Measurements from ENCODE around the gene MESD.
A peak's percentile ranks its signal among the peaks of the same experiment; 100 is the strongest.

The MESD gene

DNA sequence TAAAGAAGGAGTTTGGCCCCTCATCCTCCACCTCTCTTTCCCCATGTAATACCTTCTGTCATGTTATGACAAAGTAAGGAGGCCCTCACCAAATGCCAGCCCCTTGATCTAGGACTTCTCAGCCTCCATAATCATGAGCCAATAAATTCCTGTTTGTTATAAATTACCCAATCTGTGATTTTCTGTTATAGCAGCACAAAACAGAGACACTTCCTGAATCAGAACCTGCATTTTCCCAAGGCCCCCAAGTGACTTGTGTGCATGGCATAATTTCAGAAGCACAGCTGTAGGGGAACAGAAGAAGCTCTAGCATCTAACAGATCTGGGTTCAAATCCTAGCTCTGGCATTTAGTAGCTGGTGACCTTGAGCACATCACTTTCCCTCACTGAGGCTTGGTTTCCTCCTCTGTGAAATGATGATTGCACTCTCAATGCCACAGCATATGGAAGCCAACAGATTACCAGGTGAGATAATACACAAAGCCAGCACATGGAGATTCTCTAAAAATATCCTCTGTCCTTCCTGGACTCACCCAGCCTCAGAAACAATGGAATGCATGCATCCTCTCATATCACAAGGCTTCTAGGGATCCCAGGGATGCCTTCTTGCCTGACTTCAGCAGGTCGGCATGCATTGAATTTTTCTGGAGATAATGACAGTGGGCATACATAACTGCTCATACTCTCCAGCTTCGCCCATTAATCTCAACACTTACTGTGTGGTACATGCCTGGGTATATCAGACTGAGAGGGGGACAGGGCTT, 37.4 kb upstream of the MESD start:
- H3K4me1 ChIP-seq (ENCODE audit: control insufficient read depth in 5 of 5, insufficient read depth in 5 of 5, low read length in 5 of 5), result peaks cover 19 to 57% (median 49%) of the 10 kb centered on the region in 5 donors

DNA sequence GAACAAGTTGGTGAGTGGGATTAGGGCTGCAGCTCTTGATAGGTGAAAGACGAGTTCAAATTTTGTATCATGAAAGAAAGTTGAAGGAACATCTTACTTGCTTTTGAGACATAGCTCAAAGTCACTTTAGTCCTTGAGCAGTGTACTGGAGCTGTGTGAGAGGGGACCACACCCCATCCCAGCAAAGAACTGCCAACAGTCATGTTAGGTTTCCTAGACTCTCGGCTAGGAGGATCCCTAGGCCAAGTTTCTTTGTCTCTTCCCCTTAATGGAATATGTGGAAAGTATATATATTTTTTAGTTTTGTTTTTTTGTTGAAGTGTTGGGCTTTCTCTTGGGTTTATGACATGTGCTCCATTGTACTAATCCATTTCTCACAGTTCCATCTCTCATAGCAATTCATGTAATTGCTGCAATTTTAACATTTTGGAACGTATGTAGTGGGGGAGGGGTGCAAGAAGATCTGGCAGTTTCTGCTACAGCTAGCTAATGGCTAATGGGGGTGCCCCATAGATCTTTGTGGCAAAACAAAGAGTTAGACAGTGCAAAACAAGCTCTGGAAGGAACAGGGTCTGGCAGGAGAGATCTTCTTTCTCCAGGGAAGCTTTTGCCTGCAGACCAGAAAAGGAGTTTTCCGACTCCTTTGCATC, 36.2 kb upstream of the MESD start:
- Histone ChIP-seq H3K27ac (ENCODE audit: low read depth, low read length) (peak overlapping the region; percentile 99), H3K27me3 (ENCODE audit: control insufficient read depth in 5 of 5, insufficient read depth in 4 of 5, low read length in 5 of 5) (no peaks in the 10 kb centered on the region), H3K9ac (ENCODE audit: low read length in 5 of 5) (no peak overlapping the region), H3K4me3 (ENCODE audit: low read depth in 1 of 5, low read length in 5 of 5) (no peak overlapping the region), H3K4me1 (ENCODE audit: control insufficient read depth in 5 of 5, insufficient read depth in 5 of 5, low read length in 5 of 5) (peaks cover 19 to 56% (median 48%) of the 10 kb centered on the region in 5 donors), H3K9me3 (ENCODE audit: control insufficient read depth in 5 of 5, low read length in 5 of 5) (peaks cover 0 to 4% (median 0%) of the 10 kb centered on the region in 5 donors), H3K36me3 (ENCODE audit: control insufficient read depth in 5 of 5, insufficient read depth in 5 of 5, low read length in 5 of 5) (no peaks in the 10 kb centered on the region)

More for the DNA sequence above, 37.4 kb upstream of the MESD start:
- Histone ChIP-seq H3K9ac (ENCODE audit: low read length in 5 of 5) (no peak overlapping the region), H3K36me3 (ENCODE audit: control insufficient read depth in 5 of 5, insufficient read depth in 5 of 5, low read length in 5 of 5) (no peaks in the 10 kb centered on the region), H3K27ac (ENCODE audit: low read depth, low read length) (no peak overlapping the region), H3K4me3 (ENCODE audit: low read depth in 1 of 5, low read length in 5 of 5) (no peak overlapping the region), H3K9me3 (ENCODE audit: control insufficient read depth in 5 of 5, low read length in 5 of 5) (peaks cover 0 to 4% (median 0%) of the 10 kb centered on the region in 5 donors), H3K27me3 (ENCODE audit: control insufficient read depth in 5 of 5, insufficient read depth in 4 of 5, low read length in 5 of 5) (no peaks in the 10 kb centered on the region)

DNA sequence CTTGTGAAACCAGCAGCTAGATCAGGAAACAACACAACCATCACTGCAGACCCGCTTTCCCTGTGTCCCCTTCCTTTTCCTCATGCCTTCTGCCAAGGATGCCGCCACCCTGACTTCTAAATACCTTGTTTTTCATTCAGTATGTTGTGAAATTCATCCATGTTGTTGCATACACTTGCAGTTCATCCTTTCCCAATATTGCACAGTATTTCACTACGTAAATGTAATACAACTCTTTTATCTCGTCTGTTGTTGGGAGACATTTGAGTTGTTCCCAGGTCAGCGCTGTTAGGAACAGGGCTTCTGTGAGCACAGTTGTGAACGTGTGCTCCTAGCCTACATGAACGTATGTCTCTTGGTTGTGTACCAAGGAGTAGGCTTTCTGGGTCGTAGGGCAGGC, 35.3 kb upstream of the MESD start:
- peaks cover 0 to 4% (median 0%) of the 10 kb centered on the region in 5 donors for H3K9me3 ChIP-seq (ENCODE audit: control insufficient read depth in 5 of 5, low read length in 5 of 5)
- peak overlapping the region in 2 of 5 donors; percentile 50 to 69 for H3K9ac ChIP-seq (ENCODE audit: low read length in 5 of 5)
- no peaks in the 10 kb centered on the region for H3K36me3 ChIP-seq (ENCODE audit: control insufficient read depth in 5 of 5, insufficient read depth in 5 of 5, low read length in 5 of 5)
- no peak overlapping the region for H3K4me3 ChIP-seq (ENCODE audit: low read depth in 1 of 5, low read length in 5 of 5)
- H3K27ac ChIP-seq (ENCODE audit: low read depth, low read length), result peak overlapping the region; percentile 99
- H3K4me1 ChIP-seq (ENCODE audit: control insufficient read depth in 5 of 5, insufficient read depth in 5 of 5, low read length in 5 of 5), result peaks cover 19 to 54% (median 39%) of the 10 kb centered on the region in 5 donors
- no peaks in the 10 kb centered on the region for H3K27me3 ChIP-seq (ENCODE audit: control insufficient read depth in 5 of 5, insufficient read depth in 4 of 5, low read length in 5 of 5)

DNA sequence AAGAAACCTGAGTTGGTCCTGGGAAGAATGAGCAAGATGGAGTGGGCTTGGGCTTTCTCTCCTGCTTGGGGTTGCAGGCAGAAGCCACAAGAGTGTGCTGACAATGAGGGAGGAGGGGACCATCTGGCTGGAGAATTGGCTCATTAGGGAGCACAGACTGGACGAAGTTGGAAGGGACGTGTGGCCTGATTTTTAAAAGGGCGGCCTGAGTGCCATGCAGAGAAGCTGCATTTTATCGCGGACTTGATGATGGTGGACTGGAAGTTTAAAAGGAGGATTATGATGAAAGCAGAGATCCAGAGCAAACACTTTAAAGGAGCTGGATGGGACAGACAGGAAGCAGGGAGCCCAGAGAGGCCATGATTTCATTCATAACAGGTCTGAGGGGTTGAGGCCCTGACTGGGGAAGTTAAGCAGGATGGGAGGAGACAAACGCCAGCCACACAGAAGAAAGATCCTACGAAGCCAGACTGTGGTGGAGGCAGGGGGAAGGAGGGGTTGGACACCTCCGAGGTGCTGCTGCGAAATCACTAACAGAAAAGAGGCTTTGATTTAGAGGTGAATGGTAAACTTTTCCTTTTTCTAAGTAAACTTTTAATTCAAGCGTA, 34.8 kb upstream of the MESD start:
- H3K4me1 ChIP-seq (ENCODE audit: control insufficient read depth in 5 of 5, insufficient read depth in 5 of 5, low read length in 5 of 5), result peaks cover 19 to 49% (median 33%) of the 10 kb centered on the region in 5 donors
- H3K9ac ChIP-seq (ENCODE audit: low read length in 5 of 5), result peak overlapping the region in 4 of 5 donors; percentile 52 to 81 (median 64)
- peak overlapping the region; percentile 99 for H3K27ac ChIP-seq (ENCODE audit: low read depth, low read length)
- H3K9me3 ChIP-seq (ENCODE audit: control insufficient read depth in 5 of 5, low read length in 5 of 5), result no peaks in the 10 kb centered on the region
- H3K36me3 ChIP-seq (ENCODE audit: control insufficient read depth in 5 of 5, insufficient read depth in 5 of 5, low read length in 5 of 5), result no peaks in the 10 kb centered on the region
- no peaks in the 10 kb centered on the region for H3K27me3 ChIP-seq (ENCODE audit: control insufficient read depth in 5 of 5, insufficient read depth in 4 of 5, low read length in 5 of 5)
- H3K4me3 ChIP-seq (ENCODE audit: low read depth in 1 of 5, low read length in 5 of 5), result peak overlapping the region in 1 of 5 donors; percentile 51

DNA sequence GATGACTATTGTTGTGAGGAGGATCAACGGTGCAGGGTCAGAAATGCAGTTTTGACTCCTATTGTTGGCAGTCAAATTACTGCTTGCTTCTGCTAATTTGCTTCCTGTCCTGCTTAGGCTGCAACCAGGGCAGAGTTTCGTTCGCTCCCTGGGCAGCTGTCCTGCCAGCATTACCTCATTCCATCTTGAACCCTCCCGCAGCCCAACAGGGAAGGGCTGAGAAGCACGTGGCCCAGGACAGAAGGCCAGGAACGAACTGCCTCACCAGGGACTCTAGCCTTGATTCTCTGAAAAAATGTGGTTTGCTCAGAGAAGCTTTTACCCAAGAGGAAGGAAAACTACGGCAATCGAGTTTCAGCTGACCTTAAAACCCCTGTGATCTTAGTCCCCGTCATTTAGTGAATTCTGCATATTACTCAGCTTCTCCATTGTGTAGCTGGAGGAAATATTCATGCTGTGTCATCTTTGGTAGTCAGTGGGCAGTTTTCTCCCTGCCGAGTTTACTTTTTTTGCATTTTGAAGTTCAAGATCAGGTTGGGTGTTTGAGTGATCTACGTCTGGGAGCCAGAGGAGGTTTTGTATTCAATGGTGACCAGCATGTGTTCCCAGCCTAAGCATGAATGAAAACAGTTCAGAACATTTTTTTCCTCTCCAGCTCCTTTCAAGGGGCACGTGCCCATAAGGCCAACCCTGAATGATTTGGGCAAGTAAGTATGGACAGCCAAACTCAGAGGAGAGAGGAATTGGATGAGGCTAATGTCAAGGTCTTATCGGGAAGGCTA, 34.1 kb upstream of the MESD start:
- Histone ChIP-seq H3K9me3 (ENCODE audit: control insufficient read depth in 5 of 5, low read length in 5 of 5) (no peaks in the 10 kb centered on the region), H3K27ac (ENCODE audit: low read depth, low read length) (peak overlapping the region; percentile 99), H3K27me3 (ENCODE audit: control insufficient read depth in 5 of 5, insufficient read depth in 4 of 5, low read length in 5 of 5) (no peaks in the 10 kb centered on the region), H3K4me1 (ENCODE audit: control insufficient read depth in 5 of 5, insufficient read depth in 5 of 5, low read length in 5 of 5) (peaks cover 19 to 47% (median 33%) of the 10 kb centered on the region in 5 donors), H3K36me3 (ENCODE audit: control insufficient read depth in 5 of 5, insufficient read depth in 5 of 5, low read length in 5 of 5) (no peaks in the 10 kb centered on the region), H3K9ac (ENCODE audit: low read length in 5 of 5) (peak overlapping the region; percentile 52 to 81 (median 57)), H3K4me3 (ENCODE audit: low read depth in 1 of 5, low read length in 5 of 5) (peak overlapping the region; percentile 1 to 51 (median 21))

DNA sequence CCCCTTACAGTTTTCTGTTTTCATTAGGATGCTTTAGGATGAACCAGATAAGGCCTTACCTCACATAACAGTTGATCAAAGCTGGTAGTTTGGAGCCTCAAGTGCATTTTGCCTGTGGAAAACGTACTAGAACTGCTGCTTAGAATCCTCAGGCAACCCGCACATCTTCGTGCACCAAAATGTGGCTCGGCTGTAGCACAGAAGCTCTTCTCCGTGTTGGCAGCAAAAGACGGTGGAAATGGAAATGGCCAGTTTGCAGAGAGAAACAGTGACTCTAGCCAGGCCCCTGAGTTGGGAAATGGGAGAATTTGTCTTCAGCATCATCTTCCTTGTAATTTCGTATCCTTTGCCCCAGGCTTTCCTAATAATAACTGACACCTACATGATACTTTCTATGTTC, 31.7 kb upstream of the MESD start:
- Histone ChIP-seq H3K4me1 (ENCODE audit: control insufficient read depth in 5 of 5, insufficient read depth in 5 of 5, low read length in 5 of 5) (peaks cover 19 to 51% (median 43%) of the 10 kb centered on the region in 5 donors), H3K36me3 (ENCODE audit: control insufficient read depth in 5 of 5, insufficient read depth in 5 of 5, low read length in 5 of 5) (no peaks in the 10 kb centered on the region), H3K9ac (ENCODE audit: low read length in 5 of 5) (no peak overlapping the region), H3K27me3 (ENCODE audit: control insufficient read depth in 5 of 5, insufficient read depth in 4 of 5, low read length in 5 of 5) (no peaks in the 10 kb centered on the region), H3K27ac (ENCODE audit: low read depth, low read length) (no peak overlapping the region), H3K4me3 (ENCODE audit: low read depth in 1 of 5, low read length in 5 of 5) (no peak overlapping the region), H3K9me3 (ENCODE audit: control insufficient read depth in 5 of 5, low read length in 5 of 5) (no peaks in the 10 kb centered on the region)

DNA sequence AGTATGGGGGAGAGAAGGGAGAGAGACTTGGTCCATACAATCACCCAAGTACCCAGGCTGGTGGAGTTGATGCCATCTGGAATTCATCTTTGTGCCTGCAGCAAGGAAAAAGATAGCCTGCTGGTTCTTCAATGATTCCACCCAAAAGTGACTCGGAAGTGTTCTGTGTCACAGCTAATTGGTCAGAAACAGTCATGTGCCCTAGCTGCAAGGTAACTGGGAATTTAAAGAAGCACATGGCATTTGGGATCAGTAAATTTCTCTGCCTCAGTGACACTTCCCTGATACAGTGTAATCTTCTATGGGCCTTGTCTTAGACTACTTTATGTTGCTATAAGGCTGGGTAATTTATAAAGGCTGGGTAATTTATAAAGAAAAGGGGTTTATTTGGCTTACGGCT, 28.6 kb upstream of the MESD start:
- H3K27ac ChIP-seq (ENCODE audit: low read depth, low read length), result peak overlapping the region; percentile 79
- no peak overlapping the region for H3K4me3 ChIP-seq (ENCODE audit: low read depth in 1 of 5, low read length in 5 of 5)

DNA sequence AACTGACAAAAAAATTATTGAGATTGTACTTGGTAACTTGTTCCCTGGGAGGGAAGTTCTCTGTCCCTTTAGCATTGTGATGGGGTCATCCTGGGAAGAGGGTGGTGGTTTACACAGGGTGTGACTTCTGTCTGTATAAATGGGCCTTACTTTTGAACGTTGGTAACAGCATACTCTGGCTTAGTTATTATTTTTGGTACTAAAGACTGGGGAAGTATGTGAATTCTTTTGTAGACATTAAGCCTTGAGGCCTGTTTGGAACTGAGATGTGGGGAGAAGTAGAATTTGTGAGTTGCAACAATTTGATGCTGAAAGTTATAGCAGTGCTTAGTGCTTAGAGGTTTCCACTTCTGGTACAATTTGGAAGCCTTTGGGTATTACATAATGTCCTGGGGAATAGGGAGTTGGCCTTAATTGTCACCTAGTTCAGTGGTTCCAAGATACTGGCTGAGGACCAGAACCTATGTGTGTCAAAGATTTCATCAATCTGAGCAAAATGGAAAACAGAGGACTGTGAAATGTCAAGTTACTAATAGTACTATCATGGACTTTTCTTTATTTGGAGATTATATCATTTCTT, 27.0 kb upstream of the MESD start:
- peak overlapping the region; percentile 79 for H3K27ac ChIP-seq (ENCODE audit: low read depth, low read length)
- peaks cover 17 to 53% (median 49%) of the 10 kb centered on the region in 5 donors for H3K4me1 ChIP-seq (ENCODE audit: control insufficient read depth in 5 of 5, insufficient read depth in 5 of 5, low read length in 5 of 5)
- H3K36me3 ChIP-seq (ENCODE audit: control insufficient read depth in 5 of 5, insufficient read depth in 5 of 5, low read length in 5 of 5), result no peaks in the 10 kb centered on the region
- H3K4me3 ChIP-seq (ENCODE audit: low read depth in 1 of 5, low read length in 5 of 5), result no peak overlapping the region
- no peaks in the 10 kb centered on the region for H3K9me3 ChIP-seq (ENCODE audit: control insufficient read depth in 5 of 5, low read length in 5 of 5)
- peak overlapping the region in 1 of 5 donors; percentile 7 for H3K9ac ChIP-seq (ENCODE audit: low read length in 5 of 5)
- H3K27me3 ChIP-seq (ENCODE audit: control insufficient read depth in 5 of 5, insufficient read depth in 4 of 5, low read length in 5 of 5), result peaks cover 0 to 3% (median 0%) of the 10 kb centered on the region in 5 donors

More for the DNA sequence above, 28.6 kb upstream of the MESD start:
- Histone ChIP-seq H3K4me1 (ENCODE audit: control insufficient read depth in 5 of 5, insufficient read depth in 5 of 5, low read length in 5 of 5) (peaks cover 18 to 51% (median 42%) of the 10 kb centered on the region in 5 donors), H3K27me3 (ENCODE audit: control insufficient read depth in 5 of 5, insufficient read depth in 4 of 5, low read length in 5 of 5) (peaks cover 0 to 3% (median 0%) of the 10 kb centered on the region in 5 donors), H3K36me3 (ENCODE audit: control insufficient read depth in 5 of 5, insufficient read depth in 5 of 5, low read length in 5 of 5) (no peaks in the 10 kb centered on the region), H3K9me3 (ENCODE audit: control insufficient read depth in 5 of 5, low read length in 5 of 5) (no peaks in the 10 kb centered on the region), H3K9ac (ENCODE audit: low read length in 5 of 5) (no peak overlapping the region)
